HepG2 (cell line): ENCODE results near the gene IDS. TPM values are rescaled to one million over a fixed set of nuclear protein-coding genes. Genes with fewer than 3 reads are reported as not detected.

ENCODE experiments used
- ATAD3A ChIP-seq: sonication (generic); formaldehyde crosslinking; IDR thresholded peaks from 2 replicates; pipeline ENCODE4 v1.4.0; 2020; ENCODE audit warnings: missing genetic modification reagents
- CTCF ChIP-seq: sonication (generic); formaldehyde crosslinking; IDR thresholded peaks from 2 replicates; pipeline ENCODE4 v1.5.0; 2020; ENCODE audit warnings: mild to moderate bottlenecking, missing genetic modification reagents, moderate library complexity
- FLYWCH1 ChIP-seq: sonication (generic); formaldehyde crosslinking; IDR thresholded peaks from 2 replicates; pipeline ENCODE4 v1.8.1; 2023; ENCODE audit warnings: mild to moderate bottlenecking, missing genetic modification reagents
- HDAC1 ChIP-seq: sonication (generic); formaldehyde crosslinking; IDR thresholded peaks from 2 replicates; pipeline ENCODE4 v1.5.1; 2020; ENCODE audit warnings: mild to moderate bottlenecking, missing genetic modification reagents
- MEIS1 ChIP-seq: sonication (generic); formaldehyde crosslinking; IDR thresholded peaks from 2 replicates; pipeline ENCODE4 v1.9.0; 2021; ENCODE audit warnings: mild to moderate bottlenecking, missing genetic modification reagents, moderate library complexity, borderline replicate concordance
- NONO ChIP-seq, 2 experiments: fragments of 450-650 bp in 1 of 2; sonication (generic) in 1 of 2; formaldehyde crosslinking in 1 of 2; IDR thresholded peaks in 1 of 2; conservative IDR thresholded peaks in 1 of 2; 2 replicates each; pipeline versions ENCODE4 v1.6.1 to v1.8.0; 2017 to 2022; ENCODE audit warnings: mild to moderate bottlenecking in 1 of 2, missing genetic modification reagents in 1 of 2, moderate library complexity in 1 of 2
- POLR2A ChIP-seq, 2 experiments: IDR thresholded peaks; 2 replicates each; pipeline ENCODE4 v1.6.1; 2011; ENCODE audit warnings: low read depth in 2 of 2, low read length in 2 of 2, mild to moderate bottlenecking in 1 of 2, moderate library complexity in 1 of 2; ENCODE audit not compliant: insufficient read depth in 1 of 2
- PRDM4 ChIP-seq: sonication (generic); formaldehyde crosslinking; IDR thresholded peaks from 2 replicates; pipeline ENCODE4 v1.9.0; 2021; ENCODE audit warnings: missing genetic modification reagents, borderline replicate concordance
- RAD21 ChIP-seq: fragments of 450-650 bp; formaldehyde crosslinking; IDR thresholded peaks from 2 replicates; pipeline ENCODE4 v1.5.0; 2020; ENCODE audit warnings: mild to moderate bottlenecking
- RORA ChIP-seq: sonication (generic); formaldehyde crosslinking; IDR thresholded peaks from 2 replicates; pipeline ENCODE4 v1.5.0; 2020; ENCODE audit warnings: mild to moderate bottlenecking, missing genetic modification reagents, moderate library complexity
- TBX3 ChIP-seq: fragments of 450-650 bp; IDR thresholded peaks from 2 replicates; pipeline ENCODE4 v1.6.1; 2017; ENCODE audit warnings: antibody characterized with exemption, mild to moderate bottlenecking, inconsistent platforms, borderline replicate concordance
- TOPORS ChIP-seq: sonication (generic); formaldehyde crosslinking; IDR thresholded peaks from 2 replicates; pipeline ENCODE4 v1.8.0; 2023; ENCODE audit warnings: mild to moderate bottlenecking, missing genetic modification reagents
- ZBTB37 ChIP-seq: sonication (generic); formaldehyde crosslinking; IDR thresholded peaks from 2 replicates; pipeline ENCODE4 v1.4.0; 2020; ENCODE audit warnings: mild to moderate bottlenecking, missing genetic modification reagents
- ZNF768 ChIP-seq: sonication (generic); formaldehyde crosslinking; IDR thresholded peaks from 2 replicates; pipeline ENCODE4 v1.4.0; 2020; ENCODE audit warnings: missing genetic modification reagents
- ZNF879 ChIP-seq: sonication (generic); formaldehyde crosslinking; IDR thresholded peaks from 2 replicates; pipeline ENCODE4 v1.8.1; 2023; ENCODE audit warnings: missing genetic modification reagents
- ZZZ3 ChIP-seq: sonication (generic); formaldehyde crosslinking; IDR thresholded peaks from 2 replicates; pipeline ENCODE4 v1.4.0; 2020; ENCODE audit warnings: missing genetic modification reagents, mild to moderate bottlenecking, borderline replicate concordance
- polyA plus RNA-seq, 8 experiments: library from polyadenylated mRNA; depleted of rRNA in 3 of 8; stranded (reverse) in 7 of 8; unstranded in 1 of 8; fragments of >200 nt; fragmentation: Illumina TruSeq in 4 of 8; extraction: Trizol in 4 of 8; gene quantifications; 2 replicates each; pipeline versions ENCODE4 v1.2.1 to v1.2.3, GENCODE V29; 2011 to 2016; ENCODE audit warnings: low read depth in 4 of 8, missing spikeins in 1 of 8, mixed read lengths in 1 of 8; ENCODE audit not compliant: insufficient read depth in 1 of 8
- total RNA-seq, 5 experiments: library from RNA; depleted of rRNA; stranded (reverse); fragments of >200 nt; fragmentation: Illumina TruSeq; extraction: Trizol; gene quantifications; 2 replicates each; pipeline ENCODE4 v1.2.3, GENCODE V29; 2016; ENCODE audit warnings: low read depth in 1 of 5
- TF ChIP-seq, protein P1 (sequence below): sonication (generic); formaldehyde crosslinking; conservative IDR thresholded peaks from 2 replicates; pipeline ENCODE4 v1.8.0; 2022; ENCODE audit warnings: missing genetic modification reagents
- TF ChIP-seq, protein P2 (sequence below): sonication (generic); formaldehyde crosslinking; IDR thresholded peaks from 2 replicates; pipeline ENCODE4 v1.8.1; 2023; ENCODE audit warnings: mild to moderate bottlenecking, missing genetic modification reagents

IDS gene
- total and polyA plus RNA-seq, 2 of the 13 experiments (the other 11 are each of a cell fraction or from before 2014, with no cell fraction given), result 2.2 to 11.9 TPM

GRCh38 chrX:149512225-149512885 lies 7.2 kb upstream of the IDS start (continued):
- TF ChIP-seq, protein P1, sequence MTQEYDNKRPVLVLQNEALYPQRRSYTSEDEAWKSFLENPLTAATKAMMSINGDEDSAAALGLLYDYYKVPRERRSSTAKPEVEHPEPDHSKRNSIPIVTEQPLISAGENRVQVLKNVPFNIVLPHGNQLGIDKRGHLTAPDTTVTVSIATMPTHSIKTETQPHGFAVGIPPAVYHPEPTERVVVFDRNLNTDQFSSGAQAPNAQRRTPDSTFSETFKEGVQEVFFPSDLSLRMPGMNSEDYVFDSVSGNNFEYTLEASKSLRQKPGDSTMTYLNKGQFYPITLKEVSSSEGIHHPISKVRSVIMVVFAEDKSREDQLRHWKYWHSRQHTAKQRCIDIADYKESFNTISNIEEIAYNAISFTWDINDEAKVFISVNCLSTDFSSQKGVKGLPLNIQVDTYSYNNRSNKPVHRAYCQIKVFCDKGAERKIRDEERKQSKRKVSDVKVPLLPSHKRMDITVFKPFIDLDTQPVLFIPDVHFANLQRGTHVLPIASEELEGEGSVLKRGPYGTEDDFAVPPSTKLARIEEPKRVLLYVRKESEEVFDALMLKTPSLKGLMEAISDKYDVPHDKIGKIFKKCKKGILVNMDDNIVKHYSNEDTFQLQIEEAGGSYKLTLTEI (CRISPR knock-in tag), result no peak
- TF ChIP-seq ZNF768 (peak; percentile 59; the same call in 1 of the 2 replicates), NONO (IDR thresholded peaks at IDR 0.05) (no peak), NONO (CRISPR knock-in tag; conservative IDR thresholded peaks at IDR 0.05) (no peak), ZNF879 (CRISPR knock-in tag) (no peak), ZBTB37 (no peak), TBX3 (no peak), RORA (CRISPR knock-in tag) (no peak), ZZZ3 (CRISPR knock-in tag) (no peak), CTCF (peak; percentile 71), MEIS1 (CRISPR knock-in tag) (no peak), RAD21 (peak; percentile 21; the same call in 1 of the 2 replicates), TOPORS (CRISPR knock-in tag) (no peak), POLR2A (IDR thresholded peaks at IDR 0.05; ENCODE audit: insufficient read depth in 1 of 2, low read depth in 2 of 2, low read length in 2 of 2) (no peak), PRDM4 (CRISPR knock-in tag) (no peak), FLYWCH1 (no peak), ATAD3A (CRISPR knock-in tag) (no peak), HDAC1 (CRISPR knock-in tag) (no peak)
- TF ChIP-seq, protein P2, sequence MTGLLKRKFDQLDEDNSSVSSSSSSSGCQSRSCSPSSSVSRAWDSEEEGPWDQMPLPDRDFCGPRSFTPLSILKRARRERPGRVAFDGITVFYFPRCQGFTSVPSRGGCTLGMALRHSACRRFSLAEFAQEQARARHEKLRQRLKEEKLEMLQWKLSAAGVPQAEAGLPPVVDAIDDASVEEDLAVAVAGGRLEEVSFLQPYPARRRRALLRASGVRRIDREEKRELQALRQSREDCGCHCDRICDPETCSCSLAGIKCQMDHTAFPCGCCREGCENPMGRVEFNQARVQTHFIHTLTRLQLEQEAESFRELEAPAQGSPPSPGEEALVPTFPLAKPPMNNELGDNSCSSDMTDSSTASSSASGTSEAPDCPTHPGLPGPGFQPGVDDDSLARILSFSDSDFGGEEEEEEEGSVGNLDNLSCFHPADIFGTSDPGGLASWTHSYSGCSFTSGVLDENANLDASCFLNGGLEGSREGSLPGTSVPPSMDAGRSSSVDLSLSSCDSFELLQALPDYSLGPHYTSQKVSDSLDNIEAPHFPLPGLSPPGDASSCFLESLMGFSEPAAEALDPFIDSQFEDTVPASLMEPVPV (CRISPR knock-in tag), result no peak
